22Rv1 (cell line): ENCODE results near the gene CEBPA.

ENCODE experiments used
- CTCF ChIP-seq: fragments of 450-650 bp; IDR thresholded peaks from 2 replicates; pipeline ENCODE4 v1.5.1; 2017; ENCODE audit warnings: mild to moderate bottlenecking
- ZFX ChIP-seq: fragments of 450-650 bp; IDR thresholded peaks from 2 replicates; pipeline ENCODE4 v1.6.1; 2017; ENCODE audit warnings: antibody characterized with exemption, borderline replicate concordance

- TF ChIP-seq CTCF = no peak
- no peak for TF ChIP-seq ZFX
Measured at GRCh38 chr19:33343301-33343700, 41.0 kb upstream of the CEBPA start.
